Measurements from ENCODE around the gene FCMR. TPM values are rescaled to one million over a fixed set of nuclear protein-coding genes. Genes with fewer than 3 reads are reported as not detected.

FCMR gene
- total and polyA plus RNA-seq, 10 of the 15 experiments (the other 5 are each of a cell fraction or from before 2014, with no cell fraction given): 79.7 to 245 (median 123) TPM

- DNase-seq (ENCODE audit: low read depth, low spot score) (no peak), FAIRE-seq (no peak), ATAC-seq (no peak)
- peaks cover 2 to 3% of the 10 kb centered on the region in 2 experiments; a peak in 3 of 4 replicates for H3K36me3 ChIP-seq (ENCODE audit: control insufficient read depth in 2 of 2, insufficient read depth in 2 of 2, low read length in 1 of 2)
- POLR2A ChIA-PET: no interaction called here
- H3K4me3 ChIP-seq: no peak overlapping the region
- H3K79me2 ChIP-seq (ENCODE audit: control insufficient read depth, insufficient read depth, low read length): no peaks in the 10 kb centered on the region
- H3K27me3 ChIP-seq (replicated peaks in 1 of 2; ENCODE audit: control insufficient read depth in 2 of 2, insufficient read depth in 2 of 2, low read length in 1 of 2): no peaks in the 10 kb centered on the region
- H3K4me1 ChIP-seq (ENCODE audit: control insufficient read depth, insufficient read depth, low read length): no peaks in the 10 kb centered on the region
- BruUV-seq (replicated peaks): no TSS peak
- no peaks in the 10 kb centered on the region for H4K20me1 ChIP-seq (ENCODE audit: control insufficient read depth, insufficient read depth)
- H3K4me2 ChIP-seq (ENCODE audit: control insufficient read depth, insufficient read depth): no peak overlapping the region
- CTCF ChIA-PET: no interaction called here
- in situ Hi-C loops (cut with MboI): no loop called here
- no peak overlapping the region for H3K27ac ChIP-seq (ENCODE audit: control insufficient read depth, insufficient read depth)
- no peak overlapping the region for H3K9ac ChIP-seq (ENCODE audit: control insufficient read depth, insufficient read depth, low read length)
- no peak overlapping the region for H2AFZ ChIP-seq (ENCODE audit: control insufficient read depth, low read depth, low read length)
- H3K9me3 ChIP-seq (replicated peaks; ENCODE audit: control insufficient read depth, insufficient read depth, low read length): no peaks in the 10 kb centered on the region
- intact Hi-C loops (cut with micrococcal nuclease; ENCODE audit: unreplicated experiment): no loop called here
- TF ChIP-seq SMARCA5 (IDR thresholded peaks at IDR 0.05) (no peak), KAT2A (conservative IDR thresholded peaks at IDR 0.05; ENCODE audit: control insufficient read depth, low read depth, low read length) (no peak), TARDBP (IDR thresholded peaks at IDR 0.05; ENCODE audit: borderline replicate concordance) (no peak), CHD4 (IDR thresholded peaks at IDR 0.05) (no peak), SMAD1 (IDR thresholded peaks at IDR 0.05; ENCODE audit: low read depth, partially characterized antibody) (no peak), NRF1 (conservative IDR thresholded peaks at IDR 0.05; ENCODE audit: low read depth, low read length) (no peak), BMI1 (IDR thresholded peaks at IDR 0.05; ENCODE audit: borderline replicate concordance) (no peak), ZNF217 (IDR thresholded peaks at IDR 0.05) (no peak), ESRRA (IDR thresholded peaks at IDR 0.05; ENCODE audit: low read length) (no peak), RBBP5 (conservative IDR thresholded peaks at IDR 0.05) (no peak), RAD51 (IDR thresholded peaks at IDR 0.05) (no peak), SMC3 (IDR thresholded peaks at IDR 0.05; ENCODE audit: borderline replicate concordance, low read length) (no peak), ATF7 (IDR thresholded peaks at IDR 0.05; ENCODE audit: low read depth) (no peak), USF2 (IDR thresholded peaks at IDR 0.05; ENCODE audit: borderline replicate concordance, low read depth, low read length) (no peak), ZBTB4 (CRISPR knock-in tag; IDR thresholded peaks at IDR 0.05) (no peak), EGR1 (IDR thresholded peaks at IDR 0.05; ENCODE audit: borderline replicate concordance in 1 of 2, low read depth in 2 of 2, low read length in 2 of 2) (no peak), TCF7 (IDR thresholded peaks at IDR 0.05; ENCODE audit: borderline replicate concordance) (no peak), PAX8 (IDR thresholded peaks at IDR 0.05) (no peak)
- SMC1A ChIA-PET (ENCODE audit: uncharacterized antibody, unreplicated experiment): interaction anchor here (1.0 kb wide), 1 partner anchor 81 kb away, joined by 3 read pairs; no protein-coding TSS in a partner anchor
- RAD21 ChIA-PET (ENCODE audit: unreplicated experiment): no interaction called here
- WGBS (ENCODE audit: insufficient coverage, insufficient replicate concordance, low lambda C conversion rate, missing lambda C conversion rate): 70% methylated on average over 13 of the region's 13 CpGs
These were observed 22.8 kb downstream of the FCMR start for GRCh38 chr1:206898915-206899431.

Measured in GM12878 (cell line).